ENCODE measurements around the gene MAPT. TPM values are rescaled to one million over a fixed set of nuclear protein-coding genes. Genes with fewer than 3 reads are reported as not detected.

The MAPT gene
- total and polyA plus RNA-seq, 2 of the 13 experiments (the other 11 are each of a cell fraction or from before 2014, with no cell fraction given): 2.1 to 2.8 TPM

GRCh38 chr17:46002311-46002972 lies 108.1 kb downstream of the MAPT start (continued):
- 0 out of 2 replicates have a peak, but pooled peaks have one; percentile 48 for TF ChIP-seq ZNF317 (CRISPR knock-in tag; IDR thresholded peaks at IDR 0.05)
- TF ChIP-seq ZFX (CRISPR knock-in tag; IDR thresholded peaks at IDR 0.05; ENCODE audit: low read depth): peak; percentile 41
- no peak for TF ChIP-seq PLRG1 (conservative IDR thresholded peaks at IDR 0.05)
- TF ChIP-seq EHMT2 (IDR thresholded peaks at IDR 0.05; ENCODE audit: borderline replicate concordance, low read depth, low read length): no peak
- TF ChIP-seq ZNF672 (CRISPR knock-in tag; IDR thresholded peaks at IDR 0.05): no peak
- TF ChIP-seq, protein P1, sequence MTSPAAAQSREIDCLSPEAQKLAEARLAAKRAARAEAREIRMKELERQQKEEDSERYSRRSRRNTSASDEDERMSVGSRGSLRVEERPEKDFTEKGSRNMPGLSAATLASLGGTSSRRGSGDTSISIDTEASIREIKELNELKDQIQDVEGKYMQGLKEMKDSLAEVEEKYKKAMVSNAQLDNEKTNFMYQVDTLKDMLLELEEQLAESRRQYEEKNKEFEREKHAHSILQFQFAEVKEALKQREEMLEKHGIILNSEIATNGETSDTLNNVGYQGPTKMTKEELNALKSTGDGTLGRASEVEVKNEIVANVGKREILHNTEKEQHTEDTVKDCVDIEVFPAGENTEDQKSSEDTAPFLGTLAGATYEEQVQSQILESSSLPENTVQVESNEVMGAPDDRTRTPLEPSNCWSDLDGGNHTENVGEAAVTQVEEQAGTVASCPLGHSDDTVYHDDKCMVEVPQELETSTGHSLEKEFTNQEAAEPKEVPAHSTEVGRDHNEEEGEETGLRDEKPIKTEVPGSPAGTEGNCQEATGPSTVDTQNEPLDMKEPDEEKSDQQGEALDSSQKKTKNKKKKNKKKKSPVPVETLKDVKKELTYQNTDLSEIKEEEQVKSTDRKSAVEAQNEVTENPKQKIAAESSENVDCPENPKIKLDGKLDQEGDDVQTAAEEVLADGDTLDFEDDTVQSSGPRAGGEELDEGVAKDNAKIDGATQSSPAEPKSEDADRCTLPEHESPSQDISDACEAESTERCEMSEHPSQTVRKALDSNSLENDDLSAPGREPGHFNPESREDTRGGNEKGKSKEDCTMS (CRISPR knock-in tag; conservative IDR thresholded peaks at IDR 0.05): no peak
- TF ChIP-seq ZNF589 (CRISPR knock-in tag; conservative IDR thresholded peaks at IDR 0.05): no peak
- TF ChIP-seq ZIK1 (CRISPR knock-in tag; IDR thresholded peaks at IDR 0.05; ENCODE audit: borderline replicate concordance, low read depth): no peak
- no peak for TF ChIP-seq PRMT3 (CRISPR knock-in tag; IDR thresholded peaks at IDR 0.05; ENCODE audit: borderline replicate concordance, low read depth)
- TF ChIP-seq ZNF703 (CRISPR knock-in tag; IDR thresholded peaks at IDR 0.05; ENCODE audit: borderline replicate concordance): no peak
- no peak for TF ChIP-seq ZNF510 (CRISPR knock-in tag; IDR thresholded peaks at IDR 0.05; ENCODE audit: low read depth)
- no peak for TF ChIP-seq NR2F1 (CRISPR knock-in tag; IDR thresholded peaks at IDR 0.05)
- no peak for TF ChIP-seq ZNF468 (CRISPR knock-in tag; IDR thresholded peaks at IDR 0.05)
- TF ChIP-seq FOXA3 (CRISPR knock-in tag; IDR thresholded peaks at IDR 0.05): peak; percentile 56; the same call in 1 of the 2 replicates
- TF ChIP-seq HES4 (CRISPR knock-in tag; IDR thresholded peaks at IDR 0.05; ENCODE audit: borderline replicate concordance): no peak
- no peak for TF ChIP-seq ZNF562 (CRISPR knock-in tag; IDR thresholded peaks at IDR 0.05; ENCODE audit: borderline replicate concordance)
- no peak for TF ChIP-seq PLSCR1 (CRISPR knock-in tag; IDR thresholded peaks at IDR 0.05; ENCODE audit: borderline replicate concordance)
- no peak for TF ChIP-seq ZNF17 (CRISPR knock-in tag; IDR thresholded peaks at IDR 0.05)
- 0 out of 2 replicates have a peak, but pooled peaks have one; percentile 40 for TF ChIP-seq ZNF614 (CRISPR knock-in tag; IDR thresholded peaks at IDR 0.05; ENCODE audit: borderline replicate concordance)
- TF ChIP-seq ZZZ3 (CRISPR knock-in tag; IDR thresholded peaks at IDR 0.05; ENCODE audit: borderline replicate concordance): no peak
- TF ChIP-seq ZNF557 (CRISPR knock-in tag; IDR thresholded peaks at IDR 0.05): no peak
- no peak for TF ChIP-seq EEA1 (CRISPR knock-in tag; IDR thresholded peaks at IDR 0.05; ENCODE audit: borderline replicate concordance)
- TF ChIP-seq ZNF124 (CRISPR knock-in tag; IDR thresholded peaks at IDR 0.05): peak; percentile 82; the same call in 1 of the 2 replicates

Measured in HepG2 (cell line).